GM19397 (cell line): ENCODE data around the gene FIBCD1.

ENCODE experiments used
- ATAC-seq: cut with Tn5 transposase; IDR thresholded peaks from one replicate; pipeline ENCODE4 v1.9.1; 2021; ENCODE audit warnings: mild to moderate bottlenecking, moderate library complexity; ENCODE audit not compliant: unreplicated experiment

FIBCD1 gene

GRCh38 chr9:130897105-130897751 lies 41.8 kb downstream of the FIBCD1 start:
- no peak for ATAC-seq

GRCh38 chr9:130896233-130897014 lies 42.6 kb downstream of the FIBCD1 start, which contains the start of gene QRFP:
Gene QRFP, minus strand, starts transcription at chr9:130896812. Its CDS starts 2,974 bp downstream, at chr9:130893838.
- ATAC-seq: no peak

GRCh38 chr9:130895481-130896232 lies 43.4 kb downstream of the FIBCD1 start:
- no peak for ATAC-seq

- ATAC-seq: no peak
These were observed 44.0 kb downstream of the FIBCD1 start for GRCh38 chr9:130895038-130895437.

- ATAC-seq: no peak
These were observed 44.5 kb downstream of the FIBCD1 start for GRCh38 chr9:130894546-130894945.

- no peak for ATAC-seq
These were observed 45.5 kb downstream of the FIBCD1 start for GRCh38 chr9:130893341-130894101.

- ATAC-seq: no peak
These were observed 46.4 kb downstream of the FIBCD1 start for GRCh38 chr9:130892477-130893304.

- ATAC-seq: no peak
These were observed 47.2 kb downstream of the FIBCD1 start for GRCh38 chr9:130891688-130892476.

GRCh38 chr9:130890870-130891687 lies 48.0 kb downstream of the FIBCD1 start:
- no peak for ATAC-seq

GRCh38 chr9:130890124-130890523 lies 48.9 kb downstream of the FIBCD1 start:
- no peak for ATAC-seq

- no peak for ATAC-seq
These were observed 50.7 kb downstream of the FIBCD1 start for GRCh38 chr9:130888146-130888885.

GRCh38 chr9:130887494-130888144 lies 51.4 kb downstream of the FIBCD1 start:
- no peak for ATAC-seq

- no peak for ATAC-seq
These were observed 52.1 kb downstream of the FIBCD1 start for GRCh38 chr9:130886981-130887380.

GRCh38 chr9:130885484-130886375 lies 53.3 kb downstream of the FIBCD1 start:
- ATAC-seq: no peak

GRCh38 chr9:130884542-130885483 lies 54.2 kb downstream of the FIBCD1 start:
- ATAC-seq: no peak
